ENCODE measurements around the gene LRIG1.

Gene LRIG1

DNA sequence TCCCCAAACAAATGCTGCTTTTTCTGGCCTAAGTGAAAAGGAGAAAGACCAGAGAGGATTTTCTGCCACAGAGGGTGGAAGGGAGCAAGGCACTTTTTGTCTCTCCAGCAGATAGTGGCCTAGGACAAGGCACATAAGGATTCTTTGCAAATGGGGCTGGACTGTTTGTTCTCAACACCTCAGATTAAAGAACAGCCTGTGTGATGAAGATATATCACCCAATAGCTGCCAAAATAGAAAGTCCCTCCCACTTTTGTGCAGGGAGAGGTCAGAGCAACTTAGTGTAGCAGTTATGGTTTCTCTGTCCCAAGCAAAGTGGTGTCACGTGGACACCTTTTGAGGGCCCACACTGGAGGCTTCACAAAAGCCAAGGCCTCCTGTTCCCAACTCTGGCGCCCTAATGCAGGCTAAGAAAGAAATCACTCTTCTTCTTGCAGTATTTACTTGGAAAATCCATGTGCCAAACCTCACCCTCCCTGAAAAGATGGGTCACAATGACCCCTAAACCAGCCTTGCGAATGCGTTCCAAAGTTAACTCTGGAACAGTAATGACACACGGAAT is 84.9 kb downstream of the LRIG1 start:
- no peak for DNase-seq

DNA sequence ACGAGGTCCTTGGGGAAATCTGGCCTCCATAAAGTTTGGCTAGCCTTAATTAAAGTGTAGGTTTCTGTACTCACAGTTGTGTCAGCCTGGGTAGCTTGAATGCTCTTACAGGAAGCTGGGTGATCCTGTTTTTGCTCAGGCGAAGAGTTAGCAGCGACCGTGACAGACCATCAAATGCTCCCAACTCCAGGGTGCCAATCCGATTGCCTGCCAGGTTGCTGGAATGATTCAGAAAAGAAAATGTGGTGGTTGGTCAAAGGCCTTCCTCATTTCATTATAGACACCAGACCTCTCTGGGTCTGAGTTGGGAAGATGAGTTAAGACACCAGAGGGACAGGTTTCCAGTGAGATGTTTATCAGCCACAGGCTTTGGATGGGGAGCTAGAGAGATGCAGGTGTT is 86.0 kb downstream of the LRIG1 start:
- DNase-seq = no peak

- no peak for DNase-seq
Measured at GRCh38 chr3:66413151-66413751, 87.6 kb downstream of the LRIG1 start.

GRCh38 chr3:66411961-66412887 is 88.6 kb downstream of the LRIG1 start:
- no peak for DNase-seq

- DNase-seq = no peak
Measured at GRCh38 chr3:66411474-66411873, 89.3 kb downstream of the LRIG1 start.

DNA sequence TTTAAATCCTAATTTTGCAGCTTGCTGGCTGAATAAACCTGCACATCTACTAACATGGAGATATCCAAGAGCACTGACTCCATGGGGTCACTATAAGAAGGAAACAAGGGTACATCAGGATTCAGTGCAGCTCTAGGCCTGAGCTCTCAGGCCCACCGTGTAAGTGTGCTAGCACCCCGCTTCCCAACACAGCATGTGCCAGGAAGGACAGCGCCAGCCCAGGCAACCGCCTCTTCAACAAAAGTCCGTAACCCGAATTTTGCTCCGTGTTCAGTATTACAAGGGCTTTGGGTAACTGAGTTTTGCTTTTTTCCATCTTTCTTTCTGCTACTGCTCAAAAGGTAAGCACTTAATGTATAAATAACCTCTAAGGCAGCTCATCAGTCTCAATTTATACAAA is 89.8 kb downstream of the LRIG1 start:
- DNase-seq = no peak

DNA sequence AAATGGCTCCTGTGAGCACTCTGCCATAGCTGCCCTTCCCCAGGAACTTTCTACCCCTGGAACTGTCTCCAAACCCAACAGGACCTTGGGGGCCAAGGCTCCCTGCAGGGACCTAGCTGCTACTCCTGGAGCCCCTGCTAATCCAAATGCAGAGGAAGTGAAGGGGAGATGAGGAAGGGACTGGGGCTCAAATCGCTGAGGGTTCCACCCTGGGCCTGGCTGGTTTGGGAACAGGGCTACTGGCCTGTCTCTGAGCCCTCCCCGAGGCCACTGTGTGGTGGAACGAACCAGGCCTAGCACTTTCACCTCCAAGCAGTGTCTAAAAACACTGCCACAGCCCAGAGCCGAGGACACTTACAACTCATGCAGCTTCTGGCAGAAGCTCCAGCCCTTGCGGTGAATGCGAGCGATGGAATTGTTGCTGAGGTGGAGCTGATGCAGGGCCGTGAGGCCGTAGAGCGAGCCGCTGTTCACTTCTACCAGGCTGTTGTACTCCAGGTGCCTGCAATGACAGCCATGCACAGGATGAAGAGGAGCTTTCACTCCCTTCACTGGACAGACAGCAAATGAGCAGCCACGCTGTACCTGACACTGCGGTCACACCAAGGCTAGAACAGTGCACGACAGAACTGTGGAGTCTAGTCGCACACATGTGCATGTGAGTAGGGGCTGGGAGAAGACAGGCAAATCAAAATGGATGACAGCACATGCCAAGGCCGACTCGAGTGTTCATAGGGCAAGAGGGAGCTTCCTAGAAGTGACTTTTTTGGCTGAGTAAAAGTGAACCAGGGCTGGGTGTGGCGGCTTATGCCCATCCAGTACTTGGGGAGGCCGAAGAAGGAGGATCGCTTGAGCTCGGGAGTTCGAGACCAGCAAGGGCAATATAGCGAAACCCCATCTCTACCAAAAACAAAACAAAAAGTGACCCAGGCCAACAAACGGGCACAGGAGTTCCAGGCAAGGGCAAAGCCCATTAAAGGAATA is 90.8 kb downstream of the LRIG1 start:
- DNase-seq = no peak

- peak; percentile 82 for DNase-seq
Measured at GRCh38 chr3:66407611-66408218, 93.1 kb downstream of the LRIG1 start.

DNA sequence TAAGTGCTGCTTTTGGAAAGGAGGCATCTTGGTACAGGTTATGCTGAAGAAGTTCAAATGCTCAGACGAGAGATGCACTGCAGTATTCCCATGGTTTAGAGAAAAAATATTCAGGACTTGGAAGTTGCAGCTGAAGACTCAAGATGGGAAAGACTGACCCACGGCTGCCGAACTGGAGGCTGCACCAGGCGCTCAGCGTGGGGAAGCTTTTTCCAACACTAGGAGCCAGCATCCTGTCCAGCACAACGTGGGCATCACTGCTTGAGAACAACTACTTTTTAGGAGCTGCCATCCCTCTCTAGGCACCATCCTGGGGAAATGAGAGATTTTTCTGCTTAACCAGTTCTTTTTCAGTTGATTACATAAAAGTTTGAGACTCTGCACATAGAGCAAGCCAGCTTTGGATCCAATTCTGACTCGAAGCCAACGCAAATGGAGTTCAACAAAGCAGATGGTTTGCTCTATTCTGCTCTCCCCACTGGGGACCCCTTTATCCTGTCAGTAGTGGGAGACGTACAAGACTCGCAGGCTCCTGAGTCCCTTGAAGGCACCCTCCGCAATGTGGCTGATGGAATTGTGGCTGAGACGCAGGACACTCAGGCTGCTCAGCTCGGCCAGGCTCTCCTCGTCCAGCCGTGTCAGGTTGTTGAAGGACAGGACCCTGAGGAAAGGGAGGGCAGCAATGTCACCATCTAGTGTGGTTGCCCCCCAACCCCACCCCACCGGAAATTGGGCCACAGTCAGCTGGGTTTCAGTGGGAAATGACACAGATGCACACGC is 93.8 kb downstream of the LRIG1 start:
- DNase-seq = no peak

DNA sequence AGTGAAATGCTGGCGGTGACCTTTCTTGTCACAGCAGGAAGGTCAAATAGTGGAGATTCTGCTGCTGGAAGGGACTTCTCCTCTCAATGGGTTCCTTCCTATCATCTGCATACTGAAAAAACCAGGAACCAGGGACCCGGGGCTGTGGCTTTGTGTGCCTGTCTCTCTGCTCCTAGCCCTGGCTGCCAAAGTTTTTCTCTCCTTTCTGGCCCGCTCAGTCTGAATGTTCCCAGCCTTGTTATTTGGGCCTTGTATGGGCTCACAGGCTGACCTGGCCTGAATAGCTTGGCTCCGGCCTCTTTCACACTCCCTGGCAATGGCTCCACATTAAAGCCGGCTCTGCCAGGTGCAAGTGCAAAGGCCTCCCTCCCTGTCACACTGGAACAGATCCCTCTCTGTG is 94.7 kb downstream of the LRIG1 start:
- DNase-seq = no peak

DNA sequence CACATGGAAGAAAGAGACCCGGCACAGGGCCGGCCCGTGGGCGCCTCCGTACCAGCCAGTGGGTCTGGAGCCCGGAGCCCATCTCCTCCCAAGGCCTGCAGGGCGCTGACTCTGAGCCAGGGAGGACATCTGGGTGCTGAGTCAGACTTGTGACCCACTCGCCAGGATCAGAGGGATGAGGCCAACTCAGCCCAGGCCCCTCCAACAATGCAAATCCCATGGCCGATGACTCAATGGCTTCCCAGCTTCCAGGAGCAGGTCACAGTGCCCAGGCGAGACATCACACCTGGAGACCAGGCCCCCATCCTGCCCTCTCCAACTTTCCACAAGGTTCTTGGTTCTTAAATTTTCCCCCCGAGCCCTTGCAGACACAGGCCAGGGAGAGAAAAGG is 95.1 kb downstream of the LRIG1 start:
- no peak for DNase-seq

- DNase-seq = no peak
Measured at GRCh38 chr3:66404903-66405700, 95.7 kb downstream of the LRIG1 start.

GRCh38 chr3:66404197-66404596 is 96.6 kb downstream of the LRIG1 start:
- DNase-seq = no peak

DNA sequence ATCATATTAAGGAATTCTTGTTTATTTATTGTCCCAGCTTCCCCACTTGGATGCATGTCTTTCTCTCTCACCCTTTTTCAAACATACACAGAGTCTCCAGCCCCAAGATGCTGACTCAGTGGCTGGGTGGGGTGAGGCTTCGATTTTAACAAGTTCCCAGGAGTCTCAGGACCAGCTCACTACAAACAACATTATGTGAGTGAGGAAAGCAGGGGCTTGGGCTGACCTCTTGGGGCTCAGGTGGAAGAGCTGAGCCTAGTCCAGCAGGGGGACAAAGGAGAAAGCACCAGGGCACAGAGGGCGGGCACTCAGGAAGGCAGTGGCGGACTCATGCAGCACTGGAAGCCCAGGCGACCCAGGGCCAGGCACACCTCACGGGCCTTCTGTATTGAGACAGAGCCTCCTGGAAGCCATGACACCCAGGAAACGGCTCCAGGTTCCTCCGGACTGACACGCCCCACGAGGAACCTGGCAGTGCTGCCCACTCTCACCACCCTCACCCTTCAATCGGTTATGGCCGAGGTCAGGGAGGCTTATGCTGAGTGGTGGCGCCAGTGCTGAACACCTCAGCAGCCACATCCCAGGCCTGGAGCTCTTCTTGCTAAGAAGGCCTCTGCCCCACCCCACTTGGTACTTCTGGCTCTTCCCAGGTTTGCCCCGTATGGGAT is 97.4 kb downstream of the LRIG1 start:
- DNase-seq = no peak

DNA sequence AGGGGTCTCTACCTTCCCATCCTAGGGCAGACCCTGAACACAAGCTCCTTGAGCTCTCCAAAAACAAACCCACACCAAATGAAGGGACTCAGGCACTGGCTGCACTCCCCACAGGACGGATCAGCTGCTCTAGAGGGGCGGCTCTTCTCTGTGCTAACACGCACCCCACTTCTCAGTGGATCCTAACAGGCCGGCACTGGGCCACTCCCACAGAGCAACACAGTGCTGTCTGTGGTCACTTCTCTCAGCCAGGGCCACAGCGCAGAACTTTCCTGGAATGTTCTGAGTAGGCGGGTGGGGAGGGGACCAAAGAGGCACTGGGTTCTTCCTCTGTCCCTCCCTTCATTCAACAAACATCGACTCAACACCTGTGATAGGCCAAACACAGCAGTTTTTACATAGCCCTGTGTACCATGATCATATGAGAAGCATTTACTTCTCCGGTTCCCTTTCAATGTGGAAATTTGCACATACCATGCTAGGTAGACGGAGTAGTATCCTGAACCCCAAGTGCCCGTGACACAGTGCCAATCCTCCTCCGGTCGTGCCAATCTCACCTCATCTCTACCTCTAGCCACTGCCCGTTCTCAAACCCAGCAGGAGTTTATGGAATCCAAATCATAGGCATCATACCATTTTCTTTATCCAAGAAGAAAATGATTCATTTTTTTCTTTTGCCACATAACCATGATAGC is 98.1 kb downstream of the LRIG1 start:
- DNase-seq = no peak

DNA sequence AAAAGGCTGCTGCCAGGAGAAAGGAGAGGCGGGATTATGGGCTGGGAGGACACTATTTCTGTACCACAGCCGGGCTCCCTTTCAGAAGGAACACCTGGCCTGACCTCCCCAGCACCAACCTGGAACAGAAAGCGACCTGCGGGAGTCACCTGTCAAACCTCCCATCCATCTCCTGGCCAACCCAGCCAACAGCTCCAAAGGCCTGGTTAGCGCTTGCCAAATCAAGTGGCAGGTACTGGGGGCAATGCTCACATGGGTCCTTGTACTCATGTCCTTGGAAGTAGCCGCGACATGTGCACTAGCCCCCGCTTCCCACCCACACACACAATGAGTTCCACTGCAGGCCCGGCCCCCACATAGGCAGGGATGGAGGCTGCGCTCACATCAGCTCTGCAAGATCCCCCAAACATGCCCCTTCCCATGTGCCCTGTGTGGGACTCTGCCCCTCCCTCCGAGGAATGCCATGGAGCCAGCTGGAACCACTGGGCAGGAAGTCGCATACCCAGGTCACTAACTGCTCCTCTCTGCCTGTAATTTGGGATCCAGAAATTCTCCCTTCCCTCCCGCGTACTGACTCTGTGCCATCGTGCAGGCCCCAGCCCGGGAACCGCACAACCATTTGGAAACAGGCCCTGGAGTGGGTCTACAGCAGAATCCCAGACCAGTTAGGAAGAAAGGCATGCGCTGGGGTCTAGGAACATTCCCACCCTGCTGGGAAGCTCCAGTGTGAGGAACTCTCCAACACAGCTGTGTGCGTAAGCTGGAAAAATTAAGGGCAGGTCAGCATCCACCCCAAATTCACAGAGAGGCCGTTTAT is 98.9 kb downstream of the LRIG1 start:
- DNase-seq = no peak

- DNase-seq = no peak
Measured at GRCh38 chr3:66401157-66401550, 99.7 kb downstream of the LRIG1 start.

DNA sequence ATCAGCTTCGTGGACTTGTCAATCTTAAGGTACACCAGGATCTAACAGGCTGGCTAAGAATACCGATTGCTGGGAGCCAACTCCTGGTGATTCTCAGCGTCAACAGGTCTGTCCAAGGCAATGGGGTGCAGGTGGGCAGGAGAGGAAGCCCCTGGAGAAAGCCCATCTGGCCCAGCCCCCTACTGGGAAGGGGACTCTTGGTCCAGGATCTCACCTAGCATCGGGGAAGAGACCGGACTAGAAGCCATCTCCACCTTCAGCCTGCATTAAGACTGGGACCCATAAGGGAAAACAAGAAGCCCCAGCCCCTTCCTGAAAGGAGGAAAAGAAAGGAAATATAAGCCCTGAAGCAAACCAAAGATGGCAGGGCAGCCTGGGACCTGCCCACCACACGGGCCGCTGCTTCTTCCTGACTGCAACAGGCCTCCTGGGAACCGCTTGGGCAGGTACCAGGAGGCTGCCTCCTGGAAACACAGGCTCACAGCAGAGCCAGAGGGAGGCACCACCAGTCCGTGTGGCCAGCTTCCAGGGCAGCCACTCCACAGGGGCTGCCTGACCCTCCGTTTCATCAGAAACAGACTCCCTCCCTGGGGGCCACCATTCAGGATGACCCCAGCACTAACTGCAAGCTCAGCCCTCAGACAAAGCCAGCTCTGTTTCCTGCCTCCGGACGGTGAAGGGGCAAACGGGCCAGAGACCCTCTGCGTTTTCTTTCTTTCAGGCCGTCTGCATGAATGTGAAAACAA is 100.2 kb downstream of the LRIG1 start:
- no peak for DNase-seq

All from CD4-positive, alpha-beta T cell treated with Interleukin-17A for 4 hours (primary cell).